Epidermal melanocyte (primary cell): Measurements from ENCODE around the gene LRRC75B.
"Not testable (repeated sequence)": the region's sequence is repeated elsewhere in the genome, so short reads cannot be mapped to it uniquely, and the experiment has no call there.

Source experiments
- DNase-seq: peaks from one replicate; pipeline ENCODE4 v3.0.0; 2011; ENCODE audit warnings: low spot score; ENCODE audit not compliant: insufficient read length

The LRRC75B gene

GRCh38 chr22:24602847-24603769 lies 10.2 kb upstream of the LRRC75B start, which contains the start of gene GGT1:
Gene GGT1, plus strand, starts transcription at chr22:24603193. Its CDS starts 7,889 bp downstream, at chr22:24611082.
- DNase-seq: not testable (repeated sequence)

GRCh38 chr22:24602105-24602749 lies 9.4 kb upstream of the LRRC75B start:
- not testable (repeated sequence) for DNase-seq

- no peak for DNase-seq
Observed at GRCh38 chr22:24601217-24602104, 8.6 kb upstream of the LRRC75B start.

- not testable (repeated sequence) for DNase-seq
Observed at GRCh38 chr22:24599958-24600715, 7.3 kb upstream of the LRRC75B start.

- no peak for DNase-seq
Observed at GRCh38 chr22:24599514-24599913, 6.6 kb upstream of the LRRC75B start.

GRCh38 chr22:24597076-24597475 lies 4.2 kb upstream of the LRRC75B start:
- DNase-seq: not testable (repeated sequence)

GRCh38 chr22:24595863-24596262 lies 3.0 kb upstream of the LRRC75B start:
- DNase-seq: no peak

GRCh38 chr22:24595228-24595627 lies 2.4 kb upstream of the LRRC75B start:
- DNase-seq: no peak

GRCh38 chr22:24594569-24595120 lies 1.8 kb upstream of the LRRC75B start:
- DNase-seq: no peak

- DNase-seq: no peak
Observed at GRCh38 chr22:24593836-24594568, 1.1 kb upstream of the LRRC75B start.

- not testable (repeated sequence) for DNase-seq
Observed at GRCh38 chr22:24593559-24593835, 624 bp upstream of the LRRC75B start.

- DNase-seq: no peak
Observed at GRCh38 chr22:24592058-24592850, 619 bp downstream of the LRRC75B start.

- DNase-seq: no peak
Observed at GRCh38 chr22:24591286-24591830, 1.5 kb downstream of the LRRC75B start.

- DNase-seq: no peak
Observed at GRCh38 chr22:24590596-24591173, 2.2 kb downstream of the LRRC75B start.

GRCh38 chr22:24589518-24590030 lies 3.3 kb downstream of the LRRC75B start:
- DNase-seq: no peak

- no peak for DNase-seq
Observed at GRCh38 chr22:24588757-24589481, 4.0 kb downstream of the LRRC75B start.

- peak; percentile 65 for DNase-seq
Observed at GRCh38 chr22:24588381-24588756, 4.5 kb downstream of the LRRC75B start.

- no peak for DNase-seq
Observed at GRCh38 chr22:24587948-24588347, 4.9 kb downstream of the LRRC75B start.
